G401 (cell line): ENCODE data around the gene LRCH1. TPM values are rescaled to one million over a fixed set of nuclear protein-coding genes. Genes with fewer than 3 reads are reported as not detected.

Experiments used
- DNase-seq: peaks from one replicate; pipeline ENCODE4 v3.0.0-alpha.2; 2015; ENCODE audit warnings: low spot score
- in situ Hi-C: cut with HindIII; loops from 2 replicates; pipeline ENCODE4 v1.10.0; 2016; ENCODE audit warnings: low sequenced_read_pairs, mixed read lengths
- total RNA-seq: library from RNA; depleted of rRNA; stranded (reverse); fragments of >200 nt; shearing (Covaris generic); gene quantifications from 2 replicates; pipeline ENCODE4 v1.2.3, GENCODE V29; 2014

Gene LRCH1
- total RNA-seq, 1 experiment from 2014 or later = 0.85 TPM

DNA sequence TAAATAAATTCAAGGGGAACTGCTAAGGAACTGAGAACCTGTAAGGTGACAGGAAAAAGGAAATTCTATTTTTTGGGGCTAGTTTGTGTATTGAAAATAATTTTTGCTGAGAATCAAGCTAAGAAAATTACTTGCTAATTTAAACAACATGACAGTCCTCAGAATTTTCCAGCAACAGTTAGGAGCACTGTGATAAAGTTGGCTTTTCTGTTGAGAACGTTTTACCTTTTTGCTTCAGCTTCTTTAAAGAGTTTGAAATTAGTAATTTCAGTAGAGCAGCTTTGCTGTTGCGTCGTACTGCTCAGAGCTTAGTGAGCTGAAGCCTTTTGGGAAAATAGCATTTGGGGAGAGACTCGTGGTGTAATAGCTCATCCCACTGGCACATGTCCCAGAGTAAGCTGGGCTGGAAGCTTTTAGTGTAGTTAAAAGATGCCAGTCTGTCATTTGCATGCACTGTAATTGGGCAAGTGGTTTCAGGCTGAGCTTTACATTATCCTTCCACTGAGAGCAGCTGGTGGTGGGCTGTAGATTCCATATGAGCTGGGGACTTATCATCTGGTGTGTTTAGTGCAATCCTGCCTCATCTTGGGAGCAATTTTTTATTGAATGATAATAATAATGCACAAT is 69.8 kb downstream of the LRCH1 start:
- in situ Hi-C loops = no loop called here
- DNase-seq = peak; percentile 95

DNA sequence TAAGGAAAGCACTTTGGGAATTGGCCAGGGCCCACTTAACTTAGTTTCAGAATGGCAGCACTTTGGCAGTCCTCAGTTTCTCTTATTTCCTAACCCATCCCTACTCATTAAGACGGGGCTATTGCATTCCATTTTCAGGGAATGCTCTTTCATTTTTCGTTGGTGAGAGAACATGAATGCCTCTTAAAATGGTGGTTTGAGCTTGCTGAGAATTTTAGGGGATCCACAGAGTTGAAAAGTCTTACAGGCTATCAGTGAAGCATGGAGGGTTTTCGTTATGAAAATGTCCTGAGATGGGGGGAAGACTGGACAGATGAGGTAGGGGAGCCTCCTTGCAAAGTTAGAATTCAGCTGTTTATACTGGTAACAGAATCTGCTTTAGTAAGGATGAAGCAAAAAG is 71.4 kb downstream of the LRCH1 start:
- no peak for DNase-seq
- in situ Hi-C loops = no loop called here

DNA sequence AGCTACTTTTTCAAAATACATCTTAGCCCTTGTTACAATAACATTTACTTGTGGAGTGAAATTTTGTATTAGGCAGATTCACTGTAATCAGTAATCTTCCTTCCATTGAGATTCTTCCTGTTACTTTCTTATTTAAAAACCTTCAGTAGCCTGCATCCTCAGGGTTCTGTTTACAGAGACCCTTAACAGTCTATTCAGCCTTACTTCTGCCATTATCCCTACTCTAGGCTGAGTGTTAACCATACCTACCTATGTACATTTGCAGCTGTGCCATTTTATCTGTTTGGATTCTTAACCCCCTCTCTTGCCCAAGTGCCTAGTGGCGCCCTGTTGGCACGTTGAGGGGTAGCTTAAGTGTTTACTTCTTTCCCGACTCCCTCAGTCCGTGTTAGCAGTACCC is 71.9 kb downstream of the LRCH1 start:
- in situ Hi-C loops = no loop called here
- DNase-seq = no peak

DNA sequence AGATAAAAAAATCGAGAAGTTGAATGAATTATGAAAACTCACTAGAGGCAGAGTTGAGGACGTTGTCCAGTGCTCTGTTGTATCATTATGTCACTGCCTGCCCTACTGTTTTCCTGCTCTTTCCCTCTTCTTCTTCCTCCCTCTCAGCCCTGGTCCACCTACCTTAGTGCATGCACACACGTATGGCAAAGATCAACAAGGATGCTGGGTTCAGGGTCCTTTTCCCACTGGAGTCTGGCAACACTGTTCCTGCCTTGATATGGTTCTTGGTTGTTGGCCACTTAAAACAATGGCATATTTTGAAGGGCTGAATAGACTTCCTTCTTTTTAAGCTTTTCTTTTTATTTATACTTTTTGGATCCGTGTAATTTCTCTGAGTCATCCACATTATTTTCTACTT is 74.5 kb downstream of the LRCH1 start:
- no peak for DNase-seq
- in situ Hi-C loops = no loop called here

DNA sequence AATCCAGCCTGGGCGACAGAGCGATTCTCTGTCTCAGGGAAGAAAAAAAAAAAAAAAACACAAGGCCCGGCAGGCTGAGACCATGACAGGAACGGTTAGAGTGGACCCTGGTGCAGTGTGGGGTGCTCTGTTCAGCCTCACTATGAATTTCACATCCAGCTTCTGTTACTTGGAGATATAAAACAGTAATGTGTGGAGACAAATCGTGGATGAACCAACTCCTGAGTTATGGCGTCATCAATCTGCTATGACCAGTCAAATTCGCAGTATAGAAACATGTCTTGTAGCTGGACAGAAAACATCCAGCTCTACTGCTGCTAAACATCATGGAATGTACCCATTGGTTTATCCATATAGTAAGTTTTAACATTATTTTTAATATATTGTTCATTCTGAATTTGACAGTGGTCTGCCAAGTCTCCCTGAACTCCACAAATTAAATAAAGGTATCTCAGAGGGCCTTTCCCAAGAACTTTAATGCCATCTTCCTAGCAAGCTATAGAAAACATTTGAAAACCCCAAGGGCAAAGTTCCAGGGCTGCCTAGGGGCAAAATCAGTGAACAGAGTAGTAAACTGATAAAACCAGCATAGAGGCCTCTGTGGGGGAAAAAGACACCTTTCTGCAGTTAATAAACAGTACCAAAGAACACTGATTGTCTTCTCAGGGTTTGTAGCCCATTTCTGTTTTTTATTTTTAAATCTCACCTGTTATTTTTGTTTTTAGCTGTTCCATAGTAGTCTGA is 75.8 kb downstream of the LRCH1 start:
- no peak for DNase-seq
- in situ Hi-C loops = no loop called here

DNA sequence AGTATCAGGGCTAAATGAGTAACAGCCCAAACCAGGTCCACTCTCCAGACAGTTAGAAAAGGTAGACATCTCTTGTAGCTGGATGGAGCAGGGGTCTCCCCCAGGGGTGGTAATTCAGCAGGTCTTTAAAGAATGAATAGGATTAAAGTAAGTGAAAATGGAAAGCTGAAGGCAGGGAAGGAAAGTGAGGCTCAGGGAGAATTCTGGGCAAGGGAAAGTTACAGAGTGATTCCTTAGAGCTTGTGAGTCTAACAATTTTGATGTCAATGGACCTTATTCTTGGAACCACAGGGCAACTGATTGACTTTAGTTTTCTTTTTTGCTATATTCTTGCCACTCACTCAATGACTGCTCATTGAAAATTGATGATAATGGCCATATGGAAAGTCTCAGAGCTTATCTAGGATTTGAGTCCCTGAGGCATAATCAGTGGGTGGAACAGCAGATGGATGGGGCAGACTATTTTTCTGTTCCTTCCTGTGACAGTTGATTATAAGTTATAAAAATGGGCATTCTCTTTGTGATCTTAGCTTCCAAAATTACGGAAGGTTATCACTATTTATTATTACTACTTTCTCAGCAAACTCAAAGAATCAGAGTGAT is 76.9 kb downstream of the LRCH1 start:
- in situ Hi-C loops = no loop called here
- DNase-seq = no peak

DNA sequence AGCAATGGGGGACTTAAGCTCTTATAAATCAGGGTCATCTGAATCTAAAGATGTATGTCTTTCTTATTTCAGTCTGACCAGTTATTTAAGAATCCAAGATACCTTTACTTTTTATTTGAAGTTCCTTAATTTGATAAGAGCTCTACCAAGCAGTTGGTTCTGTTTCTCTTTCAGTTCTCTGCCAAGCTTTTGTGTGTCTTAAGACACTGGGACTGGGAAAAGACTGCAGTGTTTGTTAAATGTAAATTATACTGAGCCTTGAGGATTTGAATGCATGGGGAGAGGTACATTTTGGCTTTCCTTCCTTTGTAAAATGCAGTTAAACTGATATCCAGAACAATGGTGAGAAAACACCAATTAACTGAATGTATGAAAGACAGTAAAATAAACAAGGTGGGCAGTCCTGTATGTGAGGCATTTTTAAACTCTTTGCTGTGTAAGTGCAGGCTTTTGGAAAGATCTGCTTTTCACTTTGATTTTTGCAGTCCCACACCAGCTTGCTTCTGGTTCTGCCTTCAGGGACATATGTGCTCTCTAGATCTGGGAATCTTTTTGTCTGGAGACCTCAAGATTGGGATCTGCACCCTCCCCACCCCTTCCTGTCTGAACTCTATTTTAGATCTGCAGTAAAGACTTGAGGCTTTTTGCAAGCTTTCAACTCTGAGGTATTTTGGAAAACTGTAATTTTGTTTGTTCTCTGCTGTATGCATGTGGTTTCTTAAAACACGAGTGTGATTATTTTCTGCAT is 77.6 kb downstream of the LRCH1 start:
- in situ Hi-C loops = no loop called here
- DNase-seq = no peak

DNA sequence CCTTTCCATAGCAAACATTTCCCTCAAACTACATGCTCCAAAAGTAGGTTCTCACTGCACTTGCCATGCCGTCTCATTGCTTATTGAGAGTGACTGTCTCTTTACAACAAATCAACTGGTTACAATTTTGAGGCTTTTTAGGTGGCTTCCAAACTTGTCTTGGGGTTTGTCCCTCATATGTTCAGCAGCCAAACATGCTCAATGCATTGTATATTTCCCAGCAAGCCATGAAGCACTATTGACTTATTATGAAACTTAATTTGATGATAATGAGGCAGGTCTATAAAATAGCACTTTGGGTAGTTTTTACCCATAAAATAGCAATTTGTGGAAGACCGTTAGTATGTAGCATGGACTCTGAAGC is 78.2 kb downstream of the LRCH1 start:
- in situ Hi-C loops = no loop called here
- no peak for DNase-seq

DNA sequence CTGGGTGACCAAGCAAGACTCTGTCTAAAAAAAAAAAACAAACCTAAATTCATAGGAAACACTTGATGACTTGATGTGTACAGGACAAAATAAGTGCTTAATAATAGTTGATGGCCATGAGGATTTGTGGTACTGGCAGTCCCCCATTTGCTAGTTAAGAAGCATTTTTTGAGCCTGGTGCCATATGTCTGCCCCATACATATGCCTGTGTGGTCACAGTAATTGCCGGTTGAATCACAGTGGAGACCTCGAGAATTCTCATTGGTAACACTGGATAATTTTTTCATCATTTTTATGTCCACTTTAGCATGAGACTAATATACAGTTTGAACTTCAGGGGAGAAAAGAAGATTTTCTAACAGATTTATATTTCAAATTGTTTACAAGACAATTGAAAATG is 79.2 kb downstream of the LRCH1 start:
- in situ Hi-C loops = no loop called here
- no peak for DNase-seq

DNA sequence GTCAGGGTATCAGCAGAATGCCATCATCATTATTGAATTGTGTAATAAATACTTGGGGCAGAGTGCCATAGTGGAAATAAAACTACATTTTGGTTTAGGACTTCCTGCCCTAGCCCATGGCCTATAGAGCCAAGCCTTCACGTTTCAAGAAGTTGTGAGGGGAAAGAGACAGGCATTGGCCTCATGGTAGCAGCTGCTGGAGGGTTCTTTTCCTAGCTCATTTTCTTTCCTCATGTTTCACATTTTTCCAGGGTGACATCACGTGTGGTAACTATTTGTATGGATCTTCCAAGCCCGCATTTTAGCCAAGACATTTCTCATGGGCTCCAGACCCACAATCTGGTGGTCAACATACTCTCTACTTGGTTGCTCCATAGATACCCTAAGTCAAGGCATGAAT is 80.4 kb downstream of the LRCH1 start:
- in situ Hi-C loops = no loop called here
- DNase-seq = no peak

DNA sequence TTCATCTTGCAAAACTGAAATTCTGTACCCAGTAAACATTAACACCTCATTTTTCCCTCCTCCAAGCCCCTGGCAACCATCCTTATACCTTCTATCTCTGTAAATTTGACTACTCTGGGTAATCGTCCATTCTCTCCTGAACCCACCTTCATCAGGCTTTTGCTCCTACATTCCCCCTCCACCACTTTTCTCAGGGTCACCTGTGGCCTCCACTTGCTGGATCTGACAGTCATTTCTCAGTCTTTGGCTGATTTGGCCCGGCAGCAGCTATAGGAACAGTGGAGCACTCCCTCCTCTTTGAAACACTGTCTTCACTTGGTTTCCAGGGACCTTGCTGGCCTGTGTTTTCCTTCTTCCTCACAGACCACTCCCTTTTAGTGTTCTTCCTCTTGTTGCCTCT is 83.5 kb downstream of the LRCH1 start:
- in situ Hi-C loops = no loop called here
- DNase-seq = no peak

DNA sequence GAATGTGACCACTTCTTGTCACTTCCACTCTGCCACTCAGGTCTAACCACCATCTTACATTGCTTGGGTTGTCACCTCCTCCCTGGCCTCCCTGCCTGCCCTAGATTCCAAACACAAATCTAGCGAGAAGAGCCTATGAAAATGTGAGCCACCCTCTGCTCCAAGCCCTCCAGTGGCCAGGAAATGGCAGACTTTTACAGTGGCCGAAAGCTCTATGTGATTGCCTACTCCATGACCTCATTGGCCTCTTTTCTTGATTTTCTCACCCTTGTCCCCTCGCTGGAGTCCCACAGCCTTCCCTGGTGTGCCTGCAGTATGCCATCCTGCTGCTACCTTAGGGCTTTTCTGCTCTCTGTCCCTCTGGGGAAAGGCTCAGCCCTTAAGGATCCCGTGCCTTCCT is 84.2 kb downstream of the LRCH1 start:
- in situ Hi-C loops = no loop called here
- no peak for DNase-seq

DNA sequence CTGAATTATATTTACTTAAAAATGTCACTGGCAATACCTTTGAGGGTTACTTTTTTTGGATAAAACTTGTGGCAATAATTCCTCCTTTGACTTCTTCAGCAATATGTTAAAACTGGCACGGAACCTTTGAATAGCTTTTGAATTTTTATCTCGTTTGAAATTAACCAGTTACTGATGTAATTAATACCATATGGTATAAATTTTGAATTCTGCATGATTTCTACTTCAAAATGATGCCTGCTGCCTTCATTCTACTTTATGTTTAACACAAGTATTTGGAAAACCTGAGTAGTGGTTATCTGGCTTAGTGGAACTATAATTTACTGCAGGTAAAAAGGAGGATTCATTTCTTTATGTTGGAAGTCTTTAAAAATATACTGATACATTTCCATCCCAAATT is 85.3 kb downstream of the LRCH1 start:
- no peak for DNase-seq
- in situ Hi-C loops = no loop called here

DNA sequence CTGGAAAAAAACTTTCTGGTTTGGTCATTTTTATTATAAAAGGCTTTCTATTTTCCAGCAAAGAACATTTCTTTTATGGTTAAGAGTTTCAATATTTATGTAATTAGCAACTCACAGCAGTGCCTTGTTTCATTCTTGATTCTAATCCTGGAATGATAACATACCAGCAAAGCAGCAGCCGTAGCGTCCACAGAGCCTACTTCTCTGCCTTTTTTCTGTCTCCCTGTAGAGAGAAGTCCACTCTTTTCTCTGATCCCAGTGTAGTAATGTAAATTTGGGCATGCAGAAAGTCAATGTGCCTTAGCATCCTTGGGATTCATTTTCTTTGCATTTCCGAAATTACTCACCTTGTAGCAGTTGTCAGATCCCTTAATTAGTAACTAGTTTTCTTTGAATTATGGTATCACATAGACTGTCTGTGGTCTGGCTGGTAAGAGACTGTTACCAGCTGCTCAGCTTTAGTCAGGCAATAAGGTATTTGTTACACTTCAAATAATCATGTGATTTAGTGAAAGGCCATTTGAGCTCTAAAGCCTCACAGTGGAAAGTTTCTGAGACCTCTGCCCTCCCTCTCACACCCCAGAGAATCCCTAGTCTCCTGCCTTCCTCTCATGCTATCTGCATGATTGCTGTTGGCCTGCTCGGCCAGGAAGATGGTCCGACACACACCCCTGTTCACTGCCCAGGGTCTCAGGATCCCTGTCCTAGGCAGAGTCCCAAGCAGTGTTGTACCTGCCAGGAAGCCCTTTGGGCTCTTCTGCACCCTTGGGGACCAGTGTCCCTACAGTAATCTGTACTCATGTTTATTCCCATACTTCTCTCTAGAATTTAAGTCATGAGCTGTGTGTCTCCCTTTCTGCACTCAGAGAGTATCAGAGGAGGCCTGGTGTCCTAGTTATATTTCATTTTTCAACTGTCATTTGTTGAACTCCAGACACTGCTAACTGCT is 86.3 kb downstream of the LRCH1 start:
- in situ Hi-C loops = no loop called here
- DNase-seq = peak; percentile 47

DNA sequence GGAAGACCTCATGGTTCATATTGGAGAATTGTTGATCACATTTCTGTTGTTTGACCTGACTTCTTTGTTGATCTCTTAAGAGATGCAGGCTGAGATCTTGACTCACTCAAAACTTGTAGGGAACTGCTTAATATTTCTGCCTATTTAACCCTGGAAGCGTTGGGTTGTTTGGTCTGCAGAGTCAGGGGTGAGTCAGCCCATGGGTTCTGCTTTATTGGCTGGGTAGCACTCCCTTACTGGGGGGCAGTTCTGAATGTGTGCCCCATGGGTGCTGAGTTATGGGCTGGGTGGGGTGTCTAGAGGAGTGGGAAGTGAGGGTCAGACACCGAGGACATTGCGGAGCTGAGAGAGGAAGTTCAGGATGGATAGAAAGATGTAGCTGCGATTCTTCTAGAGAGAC is 87.9 kb downstream of the LRCH1 start:
- in situ Hi-C loops = no loop called here
- DNase-seq = no peak

DNA sequence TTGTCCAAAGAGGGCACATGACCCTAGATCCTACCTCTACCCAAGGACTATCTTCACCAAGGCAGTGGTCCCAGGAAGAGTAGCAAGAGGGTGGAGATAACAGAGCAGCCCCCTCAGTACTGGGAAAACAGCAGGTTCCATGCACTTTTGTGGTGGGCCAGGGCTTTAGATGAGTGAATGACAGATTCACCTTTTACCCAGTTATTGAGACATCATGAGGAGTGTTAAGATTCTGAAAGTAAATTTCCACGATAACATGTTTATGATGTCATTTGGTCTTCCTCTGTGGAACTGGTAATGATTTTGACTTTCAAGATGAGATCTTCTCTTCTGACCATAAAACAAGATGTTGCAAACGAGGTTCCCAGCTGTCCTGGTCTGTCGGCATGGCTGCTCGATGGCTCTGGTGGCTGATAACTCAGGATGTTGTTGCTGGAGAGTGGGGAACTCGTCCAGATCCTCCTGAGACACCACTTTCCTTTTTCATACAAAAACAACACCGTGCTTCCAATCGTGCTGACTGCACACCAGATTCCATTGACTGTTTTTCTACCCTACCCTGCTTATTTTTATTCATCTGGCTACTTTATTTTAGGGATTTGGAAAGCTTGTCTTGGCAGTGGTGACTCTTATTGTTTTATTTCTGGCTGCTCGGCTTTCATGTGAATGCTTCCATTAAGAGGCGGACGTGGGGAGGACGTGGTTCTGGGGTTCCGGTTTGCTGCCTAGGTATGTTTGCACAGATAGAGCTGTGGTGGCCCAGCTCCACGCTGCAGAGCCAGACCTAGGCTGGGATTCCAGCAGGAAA is 88.5 kb downstream of the LRCH1 start:
- in situ Hi-C loops = no loop called here
- peak; percentile 49 for DNase-seq

DNA sequence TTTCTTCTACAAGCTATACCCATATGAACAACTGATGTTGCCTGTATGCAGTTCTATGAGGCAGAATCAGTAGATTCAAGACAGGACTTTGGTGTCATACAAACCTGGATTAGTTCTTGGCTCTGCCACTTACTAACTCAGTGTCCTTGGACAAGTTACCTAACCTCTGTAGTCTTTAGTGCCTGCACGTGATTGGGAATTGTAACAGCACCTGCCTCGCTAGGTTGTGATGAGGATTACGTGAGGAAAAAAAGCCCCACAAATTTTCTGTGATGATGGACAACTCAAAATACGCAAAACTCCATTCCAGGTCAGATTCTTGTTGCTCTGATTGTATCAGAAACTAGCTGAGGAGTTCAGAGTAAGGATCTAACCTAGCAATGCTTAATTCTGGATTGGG is 89.3 kb downstream of the LRCH1 start:
- DNase-seq = no peak
- in situ Hi-C loops = no loop called here

DNA sequence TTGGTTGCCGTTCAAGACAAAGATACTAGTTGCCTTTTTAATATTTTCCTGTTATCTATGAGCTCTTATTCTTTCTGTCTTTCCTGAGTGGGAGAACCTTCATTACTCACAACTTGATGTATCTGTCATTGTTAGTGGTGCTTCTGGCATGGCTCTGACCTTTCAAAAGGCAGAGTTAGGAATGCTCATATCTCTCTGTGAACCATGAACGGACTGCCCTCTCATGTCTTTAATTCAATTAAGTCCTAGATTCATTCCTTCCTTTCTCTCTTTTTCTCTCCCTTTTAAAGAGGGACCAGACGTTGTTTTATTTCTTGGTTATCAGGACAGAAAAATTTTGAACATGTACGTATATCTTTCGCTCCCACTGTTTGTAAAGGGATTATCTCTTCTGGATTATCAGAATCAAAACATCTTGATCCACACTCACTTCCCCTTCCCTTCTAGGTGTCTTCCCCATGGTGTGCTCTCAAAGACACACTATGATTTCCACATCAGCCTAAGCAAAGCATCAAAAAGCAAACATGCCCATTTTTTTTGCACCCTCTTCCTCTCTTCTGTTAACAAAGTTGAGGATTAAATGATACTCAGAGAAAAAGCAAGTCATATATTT is 90.3 kb downstream of the LRCH1 start:
- no peak for DNase-seq
- in situ Hi-C loops = no loop called here
